Neural progenitor cell (in vitro differentiated cells): Measurements from ENCODE around the gene ITFG1.

Experiments
- EZH2 ChIP-seq: fragments of 200-600 bp; sonication (generic); IDR thresholded peaks from 2 replicates; pipeline ENCODE4 v1.6.1; 2017; ENCODE audit warnings: antibody characterized with exemption, mild to moderate bottlenecking, moderate library complexity
- EZH2phosphoT487 ChIP-seq: fragments of 200-600 bp; sonication (generic); IDR thresholded peaks from 2 replicates; pipeline ENCODE4 v1.6.1; 2017; ENCODE audit warnings: antibody characterized with exemption
- TF ChIP-seq, protein P1 (sequence below): fragments of 200-600 bp; sonication (generic); IDR thresholded peaks from 2 replicates; pipeline ENCODE4 v1.5.1; 2017; ENCODE audit warnings: antibody characterized with exemption, mild to moderate bottlenecking

DNA sequence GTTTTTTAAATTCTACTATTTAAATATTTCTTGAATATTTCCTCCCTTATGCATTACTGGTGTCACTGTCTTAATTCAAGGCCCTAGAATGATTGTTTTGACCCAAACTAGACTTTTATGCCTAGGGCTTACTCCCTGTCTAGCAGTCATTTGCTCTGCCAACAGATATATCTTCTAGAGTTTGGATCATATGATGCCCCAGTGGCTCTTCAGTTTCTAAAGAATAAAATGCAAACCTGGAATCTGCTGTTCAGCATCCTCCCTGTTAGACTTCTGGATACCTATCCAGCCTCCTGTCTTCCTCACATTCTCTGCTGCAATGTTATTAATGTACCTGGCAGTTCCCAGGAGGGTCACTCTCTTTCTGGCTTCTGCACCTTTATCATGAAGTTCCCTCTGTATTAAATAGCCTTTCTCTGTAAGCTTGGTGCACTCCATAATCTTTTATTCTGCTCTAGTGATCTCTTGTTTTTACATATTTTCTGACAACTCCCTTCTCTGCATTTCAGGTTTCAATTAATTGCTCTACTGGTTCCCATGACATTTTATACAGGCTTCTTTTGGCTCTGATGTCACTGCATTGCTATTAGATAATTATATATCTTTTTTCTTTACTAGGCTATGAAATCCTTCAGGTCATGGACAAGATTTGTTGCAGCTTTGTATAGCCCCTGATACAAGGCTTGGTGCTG is 15.9 kb upstream of the ITFG1 start:
- TF ChIP-seq, protein P1, sequence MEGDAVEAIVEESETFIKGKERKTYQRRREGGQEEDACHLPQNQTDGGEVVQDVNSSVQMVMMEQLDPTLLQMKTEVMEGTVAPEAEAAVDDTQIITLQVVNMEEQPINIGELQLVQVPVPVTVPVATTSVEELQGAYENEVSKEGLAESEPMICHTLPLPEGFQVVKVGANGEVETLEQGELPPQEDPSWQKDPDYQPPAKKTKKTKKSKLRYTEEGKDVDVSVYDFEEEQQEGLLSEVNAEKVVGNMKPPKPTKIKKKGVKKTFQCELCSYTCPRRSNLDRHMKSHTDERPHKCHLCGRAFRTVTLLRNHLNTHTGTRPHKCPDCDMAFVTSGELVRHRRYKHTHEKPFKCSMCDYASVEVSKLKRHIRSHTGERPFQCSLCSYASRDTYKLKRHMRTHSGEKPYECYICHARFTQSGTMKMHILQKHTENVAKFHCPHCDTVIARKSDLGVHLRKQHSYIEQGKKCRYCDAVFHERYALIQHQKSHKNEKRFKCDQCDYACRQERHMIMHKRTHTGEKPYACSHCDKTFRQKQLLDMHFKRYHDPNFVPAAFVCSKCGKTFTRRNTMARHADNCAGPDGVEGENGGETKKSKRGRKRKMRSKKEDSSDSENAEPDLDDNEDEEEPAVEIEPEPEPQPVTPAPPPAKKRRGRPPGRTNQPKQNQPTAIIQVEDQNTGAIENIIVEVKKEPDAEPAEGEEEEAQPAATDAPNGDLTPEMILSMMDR = no peak
- TF ChIP-seq EZH2 = no peak
- TF ChIP-seq EZH2phosphoT487 = no peak
